GM19351 (cell line): ENCODE results near the gene NUDT4.

Experiments
- ATAC-seq: cut with Tn5 transposase; IDR thresholded peaks from one replicate; pipeline ENCODE4 v1.9.1; 2021; ENCODE audit warnings: mild to moderate bottlenecking, moderate library complexity; ENCODE audit not compliant: unreplicated experiment

Gene NUDT4

DNA sequence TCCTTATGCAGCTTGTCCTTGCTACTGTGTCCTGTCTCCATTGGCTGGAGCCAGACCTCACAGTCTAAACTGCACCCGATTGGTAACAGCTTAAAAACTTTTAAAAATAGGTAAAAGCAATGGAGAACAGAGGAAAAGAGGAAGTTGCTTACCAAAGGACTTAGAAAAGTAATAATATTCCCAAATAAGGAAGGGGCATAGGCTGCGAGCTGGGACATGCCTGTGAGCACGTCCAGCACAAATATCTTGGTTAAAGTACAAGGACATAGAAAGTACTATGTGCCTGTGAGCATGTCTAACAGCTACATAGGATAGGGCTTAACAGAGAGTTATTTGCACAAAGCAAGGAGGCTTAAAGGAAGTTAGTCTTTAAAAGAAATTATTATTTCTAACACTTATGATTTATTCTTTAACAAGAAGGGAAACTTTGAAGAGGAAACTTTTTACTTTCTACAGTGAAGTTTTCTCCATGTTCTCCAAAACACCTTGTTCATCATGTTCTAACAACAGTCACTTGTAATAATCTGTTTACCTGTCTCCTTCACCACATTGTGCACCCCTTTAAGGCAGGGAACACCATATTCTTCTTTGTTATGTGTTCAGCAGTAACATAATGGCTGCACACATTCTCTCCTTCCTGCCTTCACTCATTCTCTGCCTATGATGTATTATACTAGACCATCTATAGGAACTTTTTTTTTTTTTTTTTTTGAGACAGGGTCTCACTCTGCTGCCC lies 73.9 kb downstream of the NUDT4 start:
- no peak for ATAC-seq

DNA sequence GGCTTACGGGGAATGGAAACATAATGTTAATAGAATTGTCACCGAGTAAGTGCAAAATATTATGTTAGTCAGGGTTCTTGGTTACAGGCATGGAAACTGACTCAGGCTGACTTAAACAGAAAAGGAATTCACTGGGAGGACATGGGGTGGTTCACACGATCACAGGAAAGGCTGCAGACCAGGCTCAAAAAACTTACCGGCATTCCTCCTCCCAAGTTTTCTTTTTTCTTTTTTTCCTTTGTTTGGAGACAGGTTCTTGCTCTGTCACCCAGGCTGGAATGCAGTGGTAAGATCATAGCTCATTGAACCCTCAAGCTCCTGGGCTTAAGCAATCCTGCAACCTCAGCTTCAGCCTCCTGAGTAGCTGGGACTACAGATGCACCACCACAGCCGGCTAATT lies 75.9 kb downstream of the NUDT4 start:
- ATAC-seq: no peak

DNA sequence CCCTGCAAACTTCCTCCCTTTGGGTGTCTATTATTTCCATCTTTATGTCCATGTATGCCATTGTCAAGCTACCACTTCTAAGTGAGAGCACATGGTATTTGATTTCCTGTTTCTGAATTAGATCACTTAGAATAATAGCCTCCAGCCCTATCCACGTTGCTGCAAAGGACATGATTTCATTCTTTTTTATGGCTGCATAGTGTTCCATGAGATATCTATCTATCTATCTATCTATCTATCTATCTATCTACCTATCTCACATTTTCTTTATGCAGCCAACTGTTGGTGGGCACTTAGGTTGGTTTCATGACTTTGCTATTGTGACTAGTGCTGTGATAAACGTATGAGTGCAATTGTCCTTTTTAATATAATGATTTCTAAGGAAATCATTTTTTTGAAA lies 78.4 kb downstream of the NUDT4 start:
- no peak for ATAC-seq
